H9 (cell line): ENCODE data around the gene ABLIM1. TPM values are rescaled to one million over a fixed set of nuclear protein-coding genes. Genes with fewer than 3 reads are reported as not detected.

Experiments
- DNase-seq: peaks from one replicate; pipeline ENCODE4 v3.0.0-alpha.2; 2017
- H2AFZ ChIP-seq: one replicate; pipeline ENCODE4 v1.6.1; 2013; ENCODE audit warnings: mild to moderate bottlenecking, low read length, control low read depth, moderate library complexity
- H2AK5ac ChIP-seq: 2 replicates; pipeline ENCODE4 v1.6.1; 2013; ENCODE audit warnings: low read length, control low read depth, mixed read lengths; ENCODE audit not compliant: insufficient read length
- H2BK120ac ChIP-seq: one replicate; pipeline ENCODE4 v1.6.1; 2013; ENCODE audit warnings: low read depth, mild to moderate bottlenecking, low read length, control low read depth, inconsistent platforms; ENCODE audit not compliant: poor library complexity, severe bottlenecking
- H2BK12ac ChIP-seq: 2 replicates; pipeline ENCODE4 v1.6.1; 2013; ENCODE audit warnings: low read length, control low read depth, mixed read lengths, low read depth; ENCODE audit not compliant: insufficient read length
- H2BK15ac ChIP-seq: 2 replicates; pipeline ENCODE4 v1.6.1; 2013; ENCODE audit warnings: low read depth, low read length, control low read depth
- H2BK20ac ChIP-seq: one replicate; pipeline ENCODE4 v1.6.1; 2013; ENCODE audit warnings: low read depth, mild to moderate bottlenecking, low read length, control low read depth, inconsistent platforms; ENCODE audit not compliant: poor library complexity, severe bottlenecking
- H2BK5ac ChIP-seq: 2 replicates; pipeline ENCODE4 v1.6.1; 2013; ENCODE audit warnings: low read length, control low read depth, mixed read lengths; ENCODE audit not compliant: insufficient read length
- H3K14ac ChIP-seq: 2 replicates; pipeline ENCODE4 v1.6.1; 2013; ENCODE audit warnings: low read length, control low read depth; ENCODE audit not compliant: insufficient read depth
- H3K18ac ChIP-seq: 2 replicates; pipeline ENCODE4 v1.6.1; 2013; ENCODE audit warnings: low read depth, mild to moderate bottlenecking, mixed read lengths, low read length, control low read depth; ENCODE audit not compliant: insufficient read length
- H3K23ac ChIP-seq: 2 replicates; pipeline ENCODE4 v1.6.1; 2013; ENCODE audit warnings: low read length, control low read depth, mixed read lengths, low read depth; ENCODE audit not compliant: insufficient read length
- H3K23me2 ChIP-seq: 2 replicates; pipeline ENCODE4 v1.6.1; 2013; ENCODE audit warnings: low read depth, mild to moderate bottlenecking, mixed read lengths, low read length, control low read depth; ENCODE audit not compliant: insufficient read length, poor library complexity, severe bottlenecking
- H3K27ac ChIP-seq: 2 replicates; pipeline ENCODE4 v1.5.1; 2013; ENCODE audit warnings: low read length, control low read depth, mixed read lengths, low read depth; ENCODE audit not compliant: insufficient read length
- H3K27me3 ChIP-seq: 2 replicates; pipeline ENCODE4 v1.6.1; 2013; ENCODE audit warnings: low read length, control low read depth, inconsistent platforms; ENCODE audit not compliant: insufficient read depth
- H3K4ac ChIP-seq: 2 replicates; pipeline ENCODE4 v1.6.1; 2013; ENCODE audit warnings: low read depth, mild to moderate bottlenecking, control low read depth, inconsistent platforms, low read length, moderate library complexity
- H3K4me1 ChIP-seq: 2 replicates; pipeline ENCODE4 v1.6.1; 2013; ENCODE audit warnings: low read length, control low read depth, inconsistent platforms; ENCODE audit not compliant: insufficient read depth
- H3K4me2 ChIP-seq: 2 replicates; pipeline ENCODE4 v1.6.1; 2013; ENCODE audit warnings: low read length, control low read depth, mixed read lengths; ENCODE audit not compliant: insufficient read length, insufficient read depth
- H3K56ac ChIP-seq: 2 replicates; pipeline ENCODE4 v1.6.1; 2013; ENCODE audit warnings: low read depth, mild to moderate bottlenecking, mixed read lengths, low read length, control low read depth; ENCODE audit not compliant: insufficient read length
- H3K79me1 ChIP-seq: 2 replicates; pipeline ENCODE4 v1.6.1; 2013; ENCODE audit warnings: low read depth, mild to moderate bottlenecking, moderate library complexity, low read length, control low read depth, inconsistent platforms; ENCODE audit not compliant: insufficient read depth, poor library complexity, severe bottlenecking
- H3K79me2 ChIP-seq: 2 replicates; pipeline ENCODE4 v1.6.1; 2013; ENCODE audit warnings: low read length, control low read depth, inconsistent platforms; ENCODE audit not compliant: insufficient read depth
- H3K9ac ChIP-seq: 2 replicates; pipeline ENCODE4 v1.6.1; 2013; ENCODE audit warnings: low read length, control low read depth, mixed read lengths; ENCODE audit not compliant: insufficient read length; ENCODE audit errors: extremely low read depth
- H3K9me3 ChIP-seq: one replicate; pipeline ENCODE4 v1.6.1; 2013; ENCODE audit warnings: low read depth, low read length, inconsistent platforms; ENCODE audit not compliant: control insufficient read depth
- H3T11ph ChIP-seq: one replicate; pipeline ENCODE4 v1.6.1; 2013; ENCODE audit warnings: mild to moderate bottlenecking, low read length, control low read depth, inconsistent platforms
- H4K20me1 ChIP-seq: one replicate; pipeline ENCODE4 v1.6.1; 2013; ENCODE audit not compliant: control insufficient read depth, insufficient read length, insufficient read depth
- H4K5ac ChIP-seq: 2 replicates; pipeline ENCODE4 v1.6.1; 2013; ENCODE audit warnings: low read depth, mild to moderate bottlenecking, mixed read lengths, low read length, control low read depth; ENCODE audit not compliant: insufficient read length
- H4K8ac ChIP-seq: replicated peaks from 2 replicates; pipeline ENCODE4 v1.6.1; 2013; ENCODE audit warnings: low read length, control low read depth, mixed read lengths, low read depth; ENCODE audit not compliant: insufficient read length
- H4K91ac ChIP-seq: 2 replicates; pipeline ENCODE4 v1.6.1; 2013; ENCODE audit warnings: low read depth, mild to moderate bottlenecking, moderate library complexity, mixed read lengths, low read length, control low read depth; ENCODE audit not compliant: insufficient read length
- H3K27ac Mint-ChIP-seq, 3 experiments: 2 replicates in 2 of 3; 3 replicates in 1 of 3; pipeline ENCODE4 v1.8.0; 2020 to 2021; ENCODE audit warnings: mixed read lengths in 3 of 3, mild to moderate bottlenecking in 1 of 3, moderate library complexity in 1 of 3
- H3K27me3 Mint-ChIP-seq: 2 replicates; pipeline ENCODE4 v1.8.0; 2021; ENCODE audit warnings: low read depth, mild to moderate bottlenecking, moderate library complexity, mixed read lengths
- H3K36me3 Mint-ChIP-seq, 3 experiments: 2 replicates in 2 of 3; 3 replicates in 1 of 3; pipeline ENCODE4 v1.8.0; 2020 to 2021; ENCODE audit warnings: low read depth in 3 of 3, mixed read lengths in 3 of 3; ENCODE audit not compliant: insufficient read depth in 1 of 3
- H3K4me1 Mint-ChIP-seq, 2 experiments: 2 replicates each; pipeline ENCODE4 v1.8.0; 2020; ENCODE audit warnings: mixed read lengths in 2 of 2
- H3K4me3 Mint-ChIP-seq, 2 experiments: 2 replicates in 1 of 2; 3 replicates in 1 of 2; pipeline ENCODE4 v1.8.0; 2020 to 2021; ENCODE audit warnings: mild to moderate bottlenecking in 2 of 2, mixed read lengths in 2 of 2, moderate library complexity in 1 of 2
- H3K9me3 Mint-ChIP-seq, 2 experiments: 2 replicates in 1 of 2; 3 replicates in 1 of 2; pipeline ENCODE4 v1.8.0; 2020; ENCODE audit warnings: mild to moderate bottlenecking in 2 of 2, mixed read lengths in 2 of 2, moderate library complexity in 1 of 2
- WGBS: extraction: QIAGEN DNeasy Blood & Tissue Kit; methylation state at CpG from one replicate; pipeline ENCODE4 v1.1.7; 2013; ENCODE audit warnings: missing lambda C conversion rate, low lambda C conversion rate, mixed read lengths; ENCODE audit not compliant: insufficient read length; ENCODE audit errors: extremely low coverage; 5-methylcytosine and 5-hydroxymethylcytosine counted together
- total RNA-seq: library from RNA; stranded (reverse); gene quantifications from 2 replicates; pipeline ENCODE4 v1.2.1, GENCODE V29; 2021
- TF ChIP-seq, protein P1 (sequence below): fragments of 200-600 bp; sonication (generic); conservative IDR thresholded peaks from 3 replicates; pipeline ENCODE4 v1.8.0; 2021; ENCODE audit warnings: antibody characterized with exemption, mild to moderate bottlenecking

ABLIM1 gene
- total RNA-seq, 1 experiment from 2014 or later, result 32.1 TPM

GRCh38 chr10:114681542-114681941, 23.5 kb upstream of the ABLIM1 start:
- H3K79me2 ChIP-seq, result no peaks in the 10 kb centered on the region
- H3K14ac ChIP-seq, result no peak overlapping the region
- H4K8ac ChIP-seq, result no peak overlapping the region
- Mint-ChIP-seq H3K4me1 (peaks cover 5 to 12% of the 10 kb centered on the region in 2 experiments; a peak in 3 of 4 replicates), H3K27me3 (no peaks in the 10 kb centered on the region), H3K27ac (no peak overlapping the region; a peak in 1 of 7 replicates), H3K4me3 (no peak overlapping the region), H3K36me3 (no peaks in the 10 kb centered on the region), H3K9me3 (no peaks in the 10 kb centered on the region)
- H2AFZ ChIP-seq, result no peak overlapping the region
- no CpG with 5 or more reads among the region's 5 CpGs for WGBS
- H3K23ac ChIP-seq, result no peak overlapping the region
- H2BK12ac ChIP-seq, result no peak overlapping the region
- TF ChIP-seq, protein P1, sequence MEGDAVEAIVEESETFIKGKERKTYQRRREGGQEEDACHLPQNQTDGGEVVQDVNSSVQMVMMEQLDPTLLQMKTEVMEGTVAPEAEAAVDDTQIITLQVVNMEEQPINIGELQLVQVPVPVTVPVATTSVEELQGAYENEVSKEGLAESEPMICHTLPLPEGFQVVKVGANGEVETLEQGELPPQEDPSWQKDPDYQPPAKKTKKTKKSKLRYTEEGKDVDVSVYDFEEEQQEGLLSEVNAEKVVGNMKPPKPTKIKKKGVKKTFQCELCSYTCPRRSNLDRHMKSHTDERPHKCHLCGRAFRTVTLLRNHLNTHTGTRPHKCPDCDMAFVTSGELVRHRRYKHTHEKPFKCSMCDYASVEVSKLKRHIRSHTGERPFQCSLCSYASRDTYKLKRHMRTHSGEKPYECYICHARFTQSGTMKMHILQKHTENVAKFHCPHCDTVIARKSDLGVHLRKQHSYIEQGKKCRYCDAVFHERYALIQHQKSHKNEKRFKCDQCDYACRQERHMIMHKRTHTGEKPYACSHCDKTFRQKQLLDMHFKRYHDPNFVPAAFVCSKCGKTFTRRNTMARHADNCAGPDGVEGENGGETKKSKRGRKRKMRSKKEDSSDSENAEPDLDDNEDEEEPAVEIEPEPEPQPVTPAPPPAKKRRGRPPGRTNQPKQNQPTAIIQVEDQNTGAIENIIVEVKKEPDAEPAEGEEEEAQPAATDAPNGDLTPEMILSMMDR, result no peak
- H3K27me3 ChIP-seq, result no peaks in the 10 kb centered on the region
- no peak overlapping the region for H2BK120ac ChIP-seq
- H2BK15ac ChIP-seq, result no peak overlapping the region
- no peak overlapping the region for H3K27ac ChIP-seq
- H4K20me1 ChIP-seq, result no peaks in the 10 kb centered on the region
- no peaks in the 10 kb centered on the region for H3K23me2 ChIP-seq
- H3K4ac ChIP-seq, result no peak overlapping the region
- no peak for DNase-seq
- H3K56ac ChIP-seq, result no peak overlapping the region
- H3K9ac ChIP-seq, result no peak overlapping the region
- no peak overlapping the region for H4K91ac ChIP-seq
- no peak overlapping the region for H2BK5ac ChIP-seq
- H4K5ac ChIP-seq, result no peak overlapping the region
- no peaks in the 10 kb centered on the region for H3K9me3 ChIP-seq
- no peak overlapping the region for H3K18ac ChIP-seq
- H2AK5ac ChIP-seq, result no peak overlapping the region
- no peaks in the 10 kb centered on the region for H3K79me1 ChIP-seq
- H3K4me1 ChIP-seq, result no peaks in the 10 kb centered on the region
- H3K4me2 ChIP-seq, result no peak overlapping the region
- no peak overlapping the region for H3T11ph ChIP-seq
- H2BK20ac ChIP-seq, result no peak overlapping the region
